Body of pancreas (tissue), 4 donors: ENCODE data around the gene PPP6R3.

Experiments
- CTCF ChIP-seq, 7 experiments: fragments of 450-650 bp in 4 of 7; fragments of 200-600 bp in 3 of 7; sonication (generic) in 3 of 7; IDR thresholded peaks; one replicate each; pipeline ENCODE4 v1.5.1; 2016 to 2019; ENCODE audit warnings: antibody characterized with exemption in 7 of 7
- POLR2A ChIP-seq, 3 donors: fragments of 450-650 bp; IDR thresholded peaks; one replicate each; pipeline ENCODE4 v1.6.1; 2016; ENCODE audit warnings: antibody characterized with exemption in 3 of 3, mild to moderate bottlenecking in 2 of 3

- TF ChIP-seq CTCF (IDR thresholded peaks at IDR 0.05) (no peak), POLR2A (IDR thresholded peaks at IDR 0.05) (no peak)
These were observed 135.7 kb downstream of the PPP6R3 start for GRCh38 chr11:68596231-68596630.
